GM12872 (cell line): ENCODE data around the gene KIAA1755.

Experiments
- TF ChIP-seq, protein P1 (sequence below): IDR thresholded peaks from 3 replicates; pipeline ENCODE4 v1.5.1; 2011; ENCODE audit warnings: low read depth, mild to moderate bottlenecking, low read length, moderate library complexity; ENCODE audit not compliant: insufficient read depth

KIAA1755 gene

DNA sequence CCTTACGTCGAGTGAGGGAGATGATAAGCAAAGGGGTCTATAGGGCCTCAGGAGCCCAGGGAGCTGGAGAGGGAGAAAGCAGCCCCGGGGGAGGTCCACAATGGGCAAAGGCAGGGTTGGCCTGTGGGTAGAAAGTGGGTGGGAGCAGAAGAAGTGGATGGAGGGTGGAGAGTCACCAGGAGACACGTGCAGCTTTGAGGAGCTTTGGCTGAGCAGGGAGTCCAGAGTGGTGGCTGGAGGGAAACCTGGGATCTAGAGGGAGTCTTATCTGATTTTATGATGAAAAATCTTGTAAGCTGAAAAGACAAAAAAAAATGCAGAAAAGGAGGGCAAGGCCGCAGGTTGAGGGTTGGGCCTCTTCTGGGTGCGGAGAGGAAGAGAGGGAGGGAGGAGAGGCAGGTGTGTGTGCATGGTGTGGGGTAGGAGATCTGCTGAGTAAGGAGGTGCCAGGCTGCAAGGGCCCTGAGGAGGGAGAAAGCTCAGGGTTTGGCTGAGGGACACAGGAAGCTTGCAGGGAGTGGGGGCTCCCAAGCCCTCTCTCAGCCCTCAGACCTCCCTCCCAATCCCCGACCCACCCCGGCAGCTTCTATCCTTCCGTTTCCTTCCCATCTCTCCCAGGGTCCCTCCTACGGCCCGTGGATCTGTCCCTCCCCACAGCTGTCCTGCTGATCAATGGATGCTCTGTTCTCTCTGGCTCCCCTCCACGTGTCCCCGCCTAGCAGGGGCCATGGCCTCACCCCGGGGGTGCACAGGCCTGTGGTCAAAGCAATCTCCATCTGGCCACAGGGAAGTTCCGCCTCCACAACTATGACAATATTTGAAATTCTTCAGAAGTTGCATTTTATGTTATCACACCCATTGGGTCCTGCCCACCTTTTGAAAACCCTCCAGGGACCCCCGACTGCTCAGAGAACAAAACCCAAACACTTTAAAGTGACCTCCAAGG lies 26.3 kb upstream of the KIAA1755 start:
- TF ChIP-seq, protein P1, sequence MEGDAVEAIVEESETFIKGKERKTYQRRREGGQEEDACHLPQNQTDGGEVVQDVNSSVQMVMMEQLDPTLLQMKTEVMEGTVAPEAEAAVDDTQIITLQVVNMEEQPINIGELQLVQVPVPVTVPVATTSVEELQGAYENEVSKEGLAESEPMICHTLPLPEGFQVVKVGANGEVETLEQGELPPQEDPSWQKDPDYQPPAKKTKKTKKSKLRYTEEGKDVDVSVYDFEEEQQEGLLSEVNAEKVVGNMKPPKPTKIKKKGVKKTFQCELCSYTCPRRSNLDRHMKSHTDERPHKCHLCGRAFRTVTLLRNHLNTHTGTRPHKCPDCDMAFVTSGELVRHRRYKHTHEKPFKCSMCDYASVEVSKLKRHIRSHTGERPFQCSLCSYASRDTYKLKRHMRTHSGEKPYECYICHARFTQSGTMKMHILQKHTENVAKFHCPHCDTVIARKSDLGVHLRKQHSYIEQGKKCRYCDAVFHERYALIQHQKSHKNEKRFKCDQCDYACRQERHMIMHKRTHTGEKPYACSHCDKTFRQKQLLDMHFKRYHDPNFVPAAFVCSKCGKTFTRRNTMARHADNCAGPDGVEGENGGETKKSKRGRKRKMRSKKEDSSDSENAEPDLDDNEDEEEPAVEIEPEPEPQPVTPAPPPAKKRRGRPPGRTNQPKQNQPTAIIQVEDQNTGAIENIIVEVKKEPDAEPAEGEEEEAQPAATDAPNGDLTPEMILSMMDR, result no peak

DNA sequence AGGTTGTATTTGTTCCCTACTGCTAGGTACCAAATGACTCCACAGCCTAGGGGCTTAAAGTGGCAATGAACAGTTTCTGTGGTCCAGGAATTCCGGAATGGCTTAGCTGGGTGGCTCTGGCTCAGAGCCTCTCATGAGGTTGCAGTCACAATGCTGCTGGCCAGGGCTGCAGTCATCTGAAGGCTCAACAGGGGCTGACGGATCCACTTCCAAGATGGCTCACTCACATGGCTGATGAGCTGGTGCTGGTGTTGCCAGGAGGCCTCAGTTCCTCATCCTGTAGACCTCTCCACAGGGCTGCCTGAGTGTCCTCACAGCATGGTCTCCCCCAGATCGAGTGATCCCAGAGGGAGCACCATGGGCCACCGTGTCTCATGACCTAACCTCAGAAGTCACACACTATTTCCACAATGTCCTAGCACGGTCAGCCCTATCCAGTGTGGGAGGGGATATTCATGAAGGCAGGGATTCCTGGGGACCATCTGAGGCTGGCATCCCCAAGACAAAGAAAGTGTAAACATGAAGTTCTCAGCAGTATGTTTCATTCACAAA lies 24.4 kb upstream of the KIAA1755 start:
- TF ChIP-seq, protein P1, result no peak

DNA sequence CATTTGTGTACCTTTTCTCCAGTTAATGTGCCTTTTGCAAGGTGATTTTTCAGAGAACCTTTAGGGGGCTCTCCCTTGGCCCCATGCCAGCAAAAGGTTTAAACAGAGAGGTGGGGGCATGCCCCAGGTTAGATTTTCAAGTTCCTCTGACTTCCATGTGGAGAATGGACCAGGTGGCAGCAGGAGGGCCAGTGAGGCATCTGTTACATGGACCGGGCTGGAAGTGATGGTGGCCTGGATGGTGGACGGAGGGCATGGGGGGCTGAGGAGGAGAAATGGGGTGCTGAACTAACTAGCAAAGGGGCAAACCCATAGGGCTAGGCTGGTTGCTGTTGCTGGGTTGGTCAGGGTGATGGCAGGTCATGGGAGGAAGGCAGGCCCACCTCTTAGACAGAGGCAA lies 22.7 kb upstream of the KIAA1755 start:
- TF ChIP-seq, protein P1, result no peak

DNA sequence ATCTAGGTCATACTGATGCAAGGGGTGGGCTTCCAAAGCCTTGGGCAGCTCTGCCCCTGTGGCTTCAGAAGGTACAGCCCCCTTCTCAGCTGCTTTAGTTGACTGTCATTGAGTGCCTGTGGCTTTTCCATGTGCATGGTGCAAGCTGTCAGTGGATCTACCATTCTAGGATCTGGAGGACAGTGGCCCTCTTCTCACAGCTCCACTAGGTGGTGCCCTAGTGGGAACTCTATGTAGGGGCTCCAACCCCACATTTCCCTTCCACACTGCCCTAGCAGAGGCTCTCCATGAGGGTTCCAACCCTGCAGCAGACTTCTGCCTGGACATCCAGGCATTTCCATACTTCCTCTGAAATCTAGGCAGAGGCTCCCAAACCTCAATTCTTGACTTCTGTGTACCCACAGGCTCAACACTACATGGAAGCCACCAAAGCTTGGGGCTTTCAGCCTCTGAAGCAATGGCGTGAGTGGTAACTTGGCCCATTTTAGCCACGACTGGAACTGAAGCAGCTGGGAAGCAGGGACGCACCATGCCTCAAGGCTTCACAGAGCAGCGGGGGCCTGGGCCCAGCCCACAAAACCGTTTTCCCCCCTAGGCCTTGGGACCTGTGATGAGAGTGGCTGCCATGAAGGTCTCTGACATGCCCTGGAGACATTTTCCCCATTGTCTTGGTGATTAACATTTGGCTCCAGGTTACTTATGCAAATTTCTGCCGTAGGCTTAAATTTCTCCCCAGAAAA lies 20.8 kb upstream of the KIAA1755 start:
- TF ChIP-seq, protein P1, result peak; percentile 30; the same call in 1 of the 3 replicates

DNA sequence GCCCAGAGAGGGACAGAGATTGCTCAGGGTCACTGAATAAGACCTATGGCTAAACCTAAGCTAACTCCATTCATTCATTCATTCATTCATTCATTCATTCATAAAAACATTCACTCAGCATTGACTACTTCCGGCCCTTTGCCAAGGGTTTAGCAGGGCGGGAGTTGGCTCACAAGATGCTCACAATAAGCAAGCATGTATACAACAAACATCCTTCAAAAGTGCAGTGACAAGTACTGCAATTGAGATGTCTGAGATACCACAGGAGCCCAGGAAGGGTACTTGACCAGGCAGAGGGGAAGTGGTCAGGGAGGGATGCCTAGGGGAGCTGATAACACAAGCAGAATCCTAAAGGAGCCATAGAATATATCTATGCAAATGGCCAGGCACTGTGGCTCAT lies 18.2 kb upstream of the KIAA1755 start:
- TF ChIP-seq, protein P1, result no peak

DNA sequence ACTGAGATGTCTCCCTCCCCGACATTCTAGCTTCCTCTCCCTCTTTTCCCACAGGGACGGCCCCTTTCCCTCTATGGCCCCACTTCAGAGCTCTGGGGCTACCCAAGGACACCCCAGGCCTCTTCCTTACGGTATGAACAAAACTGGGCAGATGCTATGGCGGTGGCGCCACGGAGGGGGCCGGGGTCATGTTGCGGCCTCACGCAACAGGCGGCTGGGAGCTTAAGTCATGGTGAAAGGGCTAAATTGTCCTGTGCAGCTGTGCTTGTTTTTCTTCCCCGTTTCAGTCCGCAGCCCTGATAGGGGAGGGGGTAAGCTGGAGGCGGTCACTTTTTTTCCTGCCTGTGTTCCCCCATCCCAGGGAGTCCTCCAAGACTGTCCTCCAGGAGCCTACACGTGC lies 17.6 kb upstream of the KIAA1755 start:
- TF ChIP-seq, protein P1, result no peak

DNA sequence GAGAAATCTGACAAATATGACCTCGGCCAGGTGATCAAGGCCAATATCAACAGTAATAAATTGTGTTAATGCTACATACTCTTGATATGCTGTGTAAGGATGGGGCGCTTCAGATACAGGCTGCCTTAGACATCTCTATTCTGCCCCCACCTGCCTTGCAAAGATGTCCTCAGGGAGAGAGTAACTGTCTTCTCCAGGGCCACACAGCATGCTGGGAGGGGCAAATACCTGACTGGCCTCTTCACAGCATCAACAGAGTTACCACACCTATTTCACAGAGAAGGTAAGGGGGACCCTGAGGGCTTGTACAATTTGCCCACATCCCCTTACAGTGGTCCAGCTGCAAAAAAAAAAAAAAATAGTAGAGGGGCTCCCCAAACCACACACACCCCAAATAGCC lies 17.2 kb upstream of the KIAA1755 start:
- TF ChIP-seq, protein P1, result no peak
